Stimulated activated naive CD8-positive, alpha-beta T cell treated with anti-CD3 and anti-CD28 coated beads, Interleukin-15, Interleukin-2, amounts not matched to agents 100 ng/mL and 50 ng/mL, for 24 hours (primary cell): Measurements from ENCODE around the gene DNA2.
"Not testable (repeated sequence)": the region's sequence is repeated elsewhere in the genome, so short reads cannot be mapped to it uniquely, and the experiment has no call there.

Experiments
- H3K27ac Mint-ChIP-seq: one replicate; pipeline ENCODE4 v1.8.0; 2021; ENCODE audit warnings: mild to moderate bottlenecking, mixed read lengths
- H3K27me3 Mint-ChIP-seq: one replicate; pipeline ENCODE4 v1.8.0; 2021; ENCODE audit warnings: mixed read lengths
- H3K36me3 Mint-ChIP-seq: one replicate; pipeline ENCODE4 v1.8.0; 2021; ENCODE audit warnings: low read depth, mixed read lengths
- H3K4me1 Mint-ChIP-seq: one replicate; pipeline ENCODE4 v1.8.0; 2021; ENCODE audit warnings: low read depth, mixed read lengths
- H3K4me3 Mint-ChIP-seq: one replicate; pipeline ENCODE4 v1.8.0; 2021; ENCODE audit warnings: mild to moderate bottlenecking, mixed read lengths
- H3K9me3 Mint-ChIP-seq: one replicate; pipeline ENCODE4 v1.8.0; 2021; ENCODE audit warnings: mixed read lengths

Gene DNA2

DNA sequence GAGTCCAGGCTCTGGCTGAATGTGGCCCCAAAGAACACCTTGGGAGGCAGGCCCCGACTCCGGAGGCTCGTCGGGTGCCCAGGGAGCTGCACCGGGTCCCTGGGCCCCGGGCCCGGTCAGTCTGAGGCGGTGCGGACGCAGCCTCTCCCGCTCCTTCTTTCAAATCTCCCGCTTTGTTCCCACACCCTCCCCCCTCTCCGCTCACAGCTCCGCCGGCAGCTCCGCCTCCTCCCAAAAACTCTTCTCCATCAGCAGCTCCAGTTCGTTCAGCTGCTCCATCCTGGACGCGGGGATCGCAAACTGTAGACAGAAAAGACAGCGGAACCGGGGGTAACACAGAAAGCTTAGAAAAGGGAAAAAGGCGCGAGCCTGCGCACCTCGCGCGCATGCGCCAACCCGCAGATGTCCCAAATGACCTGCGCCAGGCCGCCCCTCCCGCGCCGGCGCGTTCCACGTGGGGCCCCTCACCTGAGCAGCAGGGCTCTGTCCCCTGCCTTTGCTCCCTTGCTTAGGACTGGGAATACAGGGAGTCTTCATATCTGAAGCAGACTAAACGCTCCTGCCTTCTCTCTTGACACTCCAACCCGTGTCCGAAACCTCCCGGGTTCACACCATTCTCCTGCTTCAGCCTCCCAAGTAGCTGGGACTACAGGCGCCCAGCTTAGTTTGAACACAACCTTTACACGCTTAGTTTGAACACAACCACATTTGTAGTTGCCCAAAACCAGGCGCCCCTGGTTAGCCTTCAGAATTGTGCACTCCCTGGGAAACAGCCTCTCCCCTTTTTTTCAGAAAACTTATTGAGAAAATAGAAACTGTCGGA lies at the start of gene DNA2:
Gene DNA2, minus strand, starts transcription at position 388 of the 823 bp plus-strand sequence. Its CDS starts 109 bp downstream, at position 279.
- peaks cover 29% of the 10 kb centered on the region for H3K4me1 Mint-ChIP-seq
- peaks cover 26% of the 10 kb centered on the region for H3K36me3 Mint-ChIP-seq
- H3K9me3 Mint-ChIP-seq: no peaks in the 10 kb centered on the region
- H3K27ac Mint-ChIP-seq: peak within 1 kb of the TSS; percentile 98
- peak within 1 kb of the TSS; percentile 100 for H3K4me3 Mint-ChIP-seq
- H3K27me3 Mint-ChIP-seq: no peaks in the 10 kb centered on the region

DNA sequence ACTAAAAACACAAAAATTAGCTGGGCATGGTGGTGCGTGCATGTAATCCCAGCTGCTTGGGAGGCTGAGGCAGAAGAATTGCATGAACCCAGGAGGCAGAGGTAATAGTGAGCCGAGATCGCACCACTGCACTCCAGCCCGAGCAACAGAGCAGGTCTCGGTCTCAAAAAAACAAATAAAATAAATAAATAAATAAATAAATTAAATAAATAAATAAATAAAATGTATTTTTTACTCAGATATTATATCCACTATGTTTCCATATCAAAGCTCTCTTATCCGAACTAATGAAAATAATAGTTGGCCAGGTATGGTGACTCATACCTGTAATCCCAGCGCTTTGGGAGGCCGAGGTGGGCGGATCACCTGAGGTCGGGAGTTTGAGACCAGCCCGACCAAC lies 46.8 kb upstream of the DNA2 start:
- H3K36me3 Mint-ChIP-seq, H3K27me3 Mint-ChIP-seq, H3K4me3 Mint-ChIP-seq, H3K9me3 Mint-ChIP-seq, H3K27ac Mint-ChIP-seq: not testable (repeated sequence)
- H3K4me1 Mint-ChIP-seq: peaks cover 14% of the 10 kb centered on the region

- Mint-ChIP-seq H3K9me3 (no peaks in the 10 kb centered on the region), H3K27me3 (no peaks in the 10 kb centered on the region), H3K36me3 (peaks cover 4% of the 10 kb centered on the region), H3K27ac (peak overlapping the region; percentile 50), H3K4me1 (peaks cover 14% of the 10 kb centered on the region), H3K4me3 (no peak overlapping the region)
Observed at GRCh38 chr10:68517188-68517587, 45.4 kb upstream of the DNA2 start.

GRCh38 chr10:68516766-68517165 lies 45.0 kb upstream of the DNA2 start:
- Mint-ChIP-seq H3K27ac (peak overlapping the region; percentile 73), H3K27me3 (no peaks in the 10 kb centered on the region), H3K36me3 (peaks cover 4% of the 10 kb centered on the region), H3K4me1 (peaks cover 14% of the 10 kb centered on the region), H3K9me3 (no peaks in the 10 kb centered on the region), H3K4me3 (no peak overlapping the region)

GRCh38 chr10:68516216-68516615 lies 44.4 kb upstream of the DNA2 start:
- Mint-ChIP-seq H3K4me1 (peaks cover 14% of the 10 kb centered on the region), H3K27ac (peak overlapping the region; percentile 10)
- H3K36me3 Mint-ChIP-seq, H3K9me3 Mint-ChIP-seq, H3K4me3 Mint-ChIP-seq, H3K27me3 Mint-ChIP-seq: not testable (repeated sequence)

DNA sequence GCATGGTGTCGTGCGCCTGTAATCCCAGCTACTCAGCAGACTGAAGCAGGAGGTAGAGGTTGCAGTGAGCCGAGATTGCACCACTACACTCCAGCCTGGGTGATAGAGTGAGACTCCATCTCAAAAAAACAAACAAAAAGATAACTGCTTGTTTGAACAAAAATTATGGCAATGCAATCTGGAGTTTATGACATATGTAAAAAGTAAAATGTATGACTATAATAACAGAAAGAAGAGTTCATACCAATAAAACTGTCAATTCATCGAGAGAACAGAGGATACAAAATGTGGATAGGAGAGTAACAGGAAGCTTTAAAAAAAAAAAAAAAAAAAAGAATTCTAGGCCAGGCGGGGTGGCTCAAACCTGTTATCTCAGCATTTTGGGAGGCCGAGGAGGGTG lies 36.3 kb upstream of the DNA2 start:
- no peaks in the 10 kb centered on the region for H3K9me3 Mint-ChIP-seq
- H3K27ac Mint-ChIP-seq: no peak overlapping the region
- peaks cover 12% of the 10 kb centered on the region for H3K36me3 Mint-ChIP-seq
- no peaks in the 10 kb centered on the region for H3K27me3 Mint-ChIP-seq
- H3K4me1 Mint-ChIP-seq: no peaks in the 10 kb centered on the region
- H3K4me3 Mint-ChIP-seq: no peak overlapping the region

DNA sequence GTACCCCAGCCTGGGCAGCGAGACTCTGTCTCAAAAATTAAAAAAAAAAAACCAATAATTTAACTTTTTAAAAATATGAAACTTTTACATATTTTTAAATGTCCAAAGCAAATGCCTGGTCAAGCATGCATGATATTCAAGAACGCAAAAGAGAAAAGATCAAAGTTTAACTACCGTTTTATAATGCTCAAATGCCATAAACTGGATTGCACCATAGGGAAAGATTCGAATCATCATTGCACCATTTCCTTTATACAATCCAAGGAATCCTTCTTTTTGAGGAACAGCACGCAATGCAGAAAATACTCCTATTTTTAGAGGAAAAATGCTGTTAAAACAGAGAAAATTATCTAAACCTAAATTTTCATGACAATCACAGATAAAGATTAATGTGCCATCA lies 34.6 kb upstream of the DNA2 start:
- Mint-ChIP-seq H3K36me3 (peaks cover 17% of the 10 kb centered on the region), H3K27me3 (no peaks in the 10 kb centered on the region), H3K4me3 (no peak overlapping the region), H3K4me1 (no peaks in the 10 kb centered on the region), H3K27ac (no peak overlapping the region), H3K9me3 (no peaks in the 10 kb centered on the region)

- peaks cover 24% of the 10 kb centered on the region for H3K36me3 Mint-ChIP-seq
- no peak overlapping the region for H3K27ac Mint-ChIP-seq
- no peaks in the 10 kb centered on the region for H3K9me3 Mint-ChIP-seq
- no peaks in the 10 kb centered on the region for H3K4me1 Mint-ChIP-seq
- H3K27me3 Mint-ChIP-seq: no peaks in the 10 kb centered on the region
- H3K4me3 Mint-ChIP-seq: no peak overlapping the region
Observed at GRCh38 chr10:68502846-68503245, 31.1 kb upstream of the DNA2 start.

DNA sequence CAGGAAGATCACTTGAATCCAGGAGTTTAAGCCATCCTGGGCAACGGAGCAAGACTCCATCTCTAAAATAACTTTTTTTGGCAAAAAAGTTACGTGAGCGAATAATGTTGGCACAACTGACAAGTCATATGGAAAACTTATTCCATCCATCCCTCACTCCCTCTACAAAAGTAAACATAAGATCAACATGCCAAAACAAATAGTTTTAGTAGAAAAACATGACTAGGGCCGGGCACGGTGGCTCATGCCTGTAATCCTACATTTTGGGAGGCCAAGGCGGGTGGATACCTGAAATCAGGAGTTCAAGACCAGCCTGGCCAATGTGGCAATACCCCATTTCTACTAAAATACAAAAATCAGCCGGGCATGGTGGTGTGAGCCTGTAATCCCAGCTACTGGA lies 29.9 kb upstream of the DNA2 start:
- Mint-ChIP-seq H3K27ac (no peak overlapping the region), H3K4me1 (no peaks in the 10 kb centered on the region), H3K36me3 (peaks cover 26% of the 10 kb centered on the region), H3K27me3 (no peaks in the 10 kb centered on the region), H3K4me3 (no peak overlapping the region), H3K9me3 (no peaks in the 10 kb centered on the region)

GRCh38 chr10:68499544-68499943 lies 27.8 kb upstream of the DNA2 start:
- H3K36me3 Mint-ChIP-seq: peaks cover 26% of the 10 kb centered on the region
- H3K4me1 Mint-ChIP-seq: no peaks in the 10 kb centered on the region
- no peaks in the 10 kb centered on the region for H3K27me3 Mint-ChIP-seq
- no peak overlapping the region for H3K4me3 Mint-ChIP-seq
- no peaks in the 10 kb centered on the region for H3K9me3 Mint-ChIP-seq
- H3K27ac Mint-ChIP-seq: no peak overlapping the region

DNA sequence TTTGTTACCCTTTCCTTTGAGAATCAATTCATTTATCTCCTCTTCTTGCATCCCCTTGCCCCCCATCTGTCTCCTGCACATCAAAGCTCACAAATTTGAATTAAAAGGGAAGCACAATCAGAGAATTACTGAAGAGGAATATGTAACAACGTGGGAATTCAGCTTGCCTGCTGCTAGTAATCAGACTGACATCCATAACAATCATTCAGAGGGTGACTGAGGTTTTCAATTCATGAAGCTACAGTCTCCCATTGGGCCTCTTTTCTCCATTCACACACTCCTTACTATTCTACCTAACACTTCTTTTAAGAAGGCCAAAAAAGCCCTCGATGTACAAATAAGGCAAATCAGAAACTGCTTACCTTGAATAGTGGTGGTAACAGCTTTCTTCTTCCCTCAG lies 24.3 kb upstream of the DNA2 start:
- Mint-ChIP-seq H3K4me1 (no peaks in the 10 kb centered on the region), H3K27me3 (no peaks in the 10 kb centered on the region), H3K4me3 (no peak overlapping the region), H3K9me3 (no peaks in the 10 kb centered on the region), H3K36me3 (peaks cover 26% of the 10 kb centered on the region), H3K27ac (no peak overlapping the region)

GRCh38 chr10:68492118-68492517 lies 20.3 kb upstream of the DNA2 start:
- Mint-ChIP-seq H3K27ac (no peak overlapping the region), H3K4me1 (no peaks in the 10 kb centered on the region), H3K4me3 (no peak overlapping the region), H3K36me3 (peaks cover 21% of the 10 kb centered on the region), H3K9me3 (no peaks in the 10 kb centered on the region), H3K27me3 (no peaks in the 10 kb centered on the region)

GRCh38 chr10:68489919-68490318 lies 18.1 kb upstream of the DNA2 start:
- Mint-ChIP-seq H3K9me3 (no peaks in the 10 kb centered on the region), H3K27ac (no peak overlapping the region), H3K4me3 (no peak overlapping the region), H3K4me1 (no peaks in the 10 kb centered on the region), H3K27me3 (no peaks in the 10 kb centered on the region), H3K36me3 (peaks cover 26% of the 10 kb centered on the region)

GRCh38 chr10:68474021-68474420 lies 2.2 kb upstream of the DNA2 start:
- Mint-ChIP-seq H3K27ac (no peak overlapping the region), H3K9me3 (no peaks in the 10 kb centered on the region), H3K4me1 (peaks cover 29% of the 10 kb centered on the region), H3K36me3 (peaks cover 18% of the 10 kb centered on the region), H3K4me3 (no peak overlapping the region), H3K27me3 (no peaks in the 10 kb centered on the region)

DNA sequence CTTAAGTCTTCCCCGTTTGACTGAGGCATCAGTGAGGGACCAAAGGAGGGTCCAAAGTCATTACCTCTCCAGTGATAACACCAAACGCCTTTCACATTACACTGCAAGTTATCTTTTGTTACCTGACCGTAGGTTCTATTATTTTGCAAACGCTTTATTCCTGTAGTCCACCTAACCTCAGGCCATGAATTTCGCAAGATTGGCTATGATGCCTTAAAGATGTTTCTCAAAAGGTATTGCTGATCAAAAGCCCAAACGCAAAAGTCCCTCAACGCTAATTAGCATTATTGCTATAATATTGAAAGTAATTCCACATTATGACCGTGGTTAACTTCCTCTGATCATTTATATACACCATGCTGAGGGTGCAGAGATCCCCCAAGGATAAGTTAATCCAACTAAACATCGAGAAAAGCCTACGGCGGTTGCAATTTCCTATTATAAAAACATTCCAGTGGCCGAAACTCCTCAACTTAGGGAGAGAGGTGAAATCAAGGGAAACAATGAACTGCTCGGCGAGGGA lies 649 bp downstream of the DNA2 start:
- Mint-ChIP-seq H3K4me1 (peaks cover 29% of the 10 kb centered on the region), H3K36me3 (peaks cover 29% of the 10 kb centered on the region), H3K9me3 (no peaks in the 10 kb centered on the region), H3K27me3 (no peaks in the 10 kb centered on the region), H3K4me3 (peak overlapping the region; percentile 100), H3K27ac (peak overlapping the region; percentile 98)

- Mint-ChIP-seq H3K27me3 (no peaks in the 10 kb centered on the region), H3K27ac (no peak overlapping the region), H3K4me1 (peaks cover 29% of the 10 kb centered on the region), H3K9me3 (no peaks in the 10 kb centered on the region), H3K36me3 (peaks cover 37% of the 10 kb centered on the region), H3K4me3 (peak overlapping the region; percentile 100)
Observed at GRCh38 chr10:68470300-68470699, 1.5 kb downstream of the DNA2 start.
